GM21619 (cell line): ENCODE measurements around the gene KIRREL3.

Experiments used
- ATAC-seq: cut with Tn5 transposase; IDR thresholded peaks from one replicate; pipeline ENCODE4 v1.9.1; 2021; ENCODE audit not compliant: unreplicated experiment

Gene KIRREL3

DNA sequence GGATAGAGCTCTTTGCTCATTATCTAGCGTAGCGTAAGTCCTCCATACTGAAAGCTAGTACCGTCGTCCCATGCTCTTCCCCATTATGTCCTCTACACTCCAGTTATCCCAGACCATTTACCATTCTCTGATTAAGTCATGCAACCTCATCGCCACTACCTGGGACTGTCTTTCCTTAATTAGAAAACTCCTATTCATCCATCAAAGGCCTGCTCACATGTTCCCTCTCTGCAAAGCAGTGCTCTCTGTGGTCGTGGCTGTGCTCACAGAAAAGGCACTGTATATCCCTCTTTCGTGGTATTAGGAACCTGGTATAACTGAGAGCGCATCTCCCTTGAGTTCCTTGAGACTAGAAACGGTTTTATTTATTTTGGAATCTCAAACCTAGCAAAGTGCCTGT, 253.3 kb downstream of the KIRREL3 start:
- no peak for ATAC-seq

DNA sequence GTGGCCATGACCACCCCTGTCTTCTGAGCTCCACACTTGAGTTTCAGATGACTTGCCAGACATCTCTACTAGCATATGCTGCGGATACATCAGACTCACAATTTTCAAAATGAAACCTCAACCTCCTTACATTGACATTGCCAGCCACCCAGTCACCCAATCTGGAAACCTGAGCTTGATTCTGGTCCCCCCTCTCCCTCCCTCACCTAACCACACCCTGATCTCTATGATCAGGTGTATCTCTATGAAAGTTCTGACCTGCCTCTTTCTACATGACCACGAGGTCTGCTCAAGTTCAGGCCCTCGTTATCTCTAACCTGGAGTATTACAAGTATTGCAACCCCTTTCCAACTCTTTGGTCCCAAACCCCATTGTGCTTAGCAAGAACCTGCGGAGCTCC, 254.1 kb downstream of the KIRREL3 start:
- no peak for ATAC-seq

DNA sequence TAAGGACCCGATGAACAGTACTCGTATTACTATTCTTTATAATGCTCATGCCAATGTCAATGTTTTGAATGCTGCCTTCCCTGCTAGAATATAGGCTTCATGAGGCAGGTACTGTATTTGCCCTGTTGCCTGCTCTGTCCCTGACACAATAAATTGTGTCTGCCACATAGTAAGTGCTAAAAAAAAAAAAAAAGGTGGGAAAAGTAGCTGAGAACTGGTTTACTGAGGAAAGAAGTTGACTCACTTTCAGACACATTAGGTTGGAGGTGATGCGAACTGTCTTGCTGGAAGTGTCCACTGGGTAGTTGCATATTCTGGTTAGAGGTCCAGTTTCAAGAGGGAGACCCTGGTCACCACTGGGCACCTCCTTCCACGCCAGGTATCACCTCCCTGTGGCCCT, 255.9 kb downstream of the KIRREL3 start:
- no peak for ATAC-seq

DNA sequence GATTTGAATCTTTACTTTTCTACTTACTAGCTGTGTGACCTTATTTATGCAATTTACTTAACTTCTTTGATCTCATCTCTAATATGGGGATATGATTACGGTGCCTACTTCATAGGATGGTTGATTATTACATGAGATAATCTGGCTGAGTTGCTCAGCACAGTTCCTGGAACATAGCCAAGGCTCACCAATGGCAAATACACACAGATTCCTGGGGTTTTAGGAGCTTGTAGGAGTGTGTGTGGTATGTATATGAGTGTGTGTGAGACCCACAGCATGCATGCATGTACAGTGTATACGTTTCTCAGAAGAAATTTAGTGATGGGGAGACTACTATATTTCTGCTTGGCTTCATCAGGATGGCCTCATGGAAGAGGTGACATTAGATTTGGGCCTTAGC, 256.9 kb downstream of the KIRREL3 start:
- ATAC-seq: no peak

DNA sequence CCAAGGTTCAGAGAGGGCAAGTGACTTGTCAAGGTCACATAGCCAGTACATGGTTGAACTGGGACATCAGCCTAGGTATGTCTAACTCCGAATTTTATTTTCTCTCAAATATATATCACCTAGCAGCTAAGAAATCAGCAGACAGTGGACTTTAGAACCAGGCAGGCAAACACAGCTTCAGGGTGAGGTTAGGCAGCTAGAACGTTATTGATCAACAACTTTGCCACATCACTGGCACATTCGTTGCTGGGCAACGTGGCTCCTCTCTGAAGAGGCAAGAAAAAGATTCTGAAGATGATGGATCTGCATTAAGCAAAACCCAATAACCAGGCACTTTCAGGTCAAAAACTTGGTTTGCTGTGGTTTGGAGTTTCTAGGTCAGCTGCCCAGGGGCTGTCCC, 258.0 kb downstream of the KIRREL3 start:
- ATAC-seq: no peak

DNA sequence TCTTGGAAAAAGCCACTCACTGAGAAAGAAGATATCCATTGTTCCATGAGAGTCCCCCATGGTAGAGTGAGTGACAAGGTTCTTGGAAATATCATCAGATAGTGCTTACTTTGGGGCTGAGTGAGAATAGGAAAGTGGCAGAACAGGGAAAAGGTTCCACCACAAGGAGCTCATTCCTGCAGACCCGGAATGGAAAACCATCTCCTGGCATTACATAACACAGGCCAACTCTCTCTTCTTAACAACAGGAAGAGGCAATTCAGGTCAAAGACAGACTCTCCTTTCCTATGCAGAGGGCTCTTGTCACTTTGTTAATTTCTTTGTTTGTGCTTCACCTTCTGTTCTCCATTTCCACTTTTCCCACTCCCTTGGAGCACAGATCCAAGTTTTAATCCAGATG, 259.7 kb downstream of the KIRREL3 start:
- no peak for ATAC-seq

DNA sequence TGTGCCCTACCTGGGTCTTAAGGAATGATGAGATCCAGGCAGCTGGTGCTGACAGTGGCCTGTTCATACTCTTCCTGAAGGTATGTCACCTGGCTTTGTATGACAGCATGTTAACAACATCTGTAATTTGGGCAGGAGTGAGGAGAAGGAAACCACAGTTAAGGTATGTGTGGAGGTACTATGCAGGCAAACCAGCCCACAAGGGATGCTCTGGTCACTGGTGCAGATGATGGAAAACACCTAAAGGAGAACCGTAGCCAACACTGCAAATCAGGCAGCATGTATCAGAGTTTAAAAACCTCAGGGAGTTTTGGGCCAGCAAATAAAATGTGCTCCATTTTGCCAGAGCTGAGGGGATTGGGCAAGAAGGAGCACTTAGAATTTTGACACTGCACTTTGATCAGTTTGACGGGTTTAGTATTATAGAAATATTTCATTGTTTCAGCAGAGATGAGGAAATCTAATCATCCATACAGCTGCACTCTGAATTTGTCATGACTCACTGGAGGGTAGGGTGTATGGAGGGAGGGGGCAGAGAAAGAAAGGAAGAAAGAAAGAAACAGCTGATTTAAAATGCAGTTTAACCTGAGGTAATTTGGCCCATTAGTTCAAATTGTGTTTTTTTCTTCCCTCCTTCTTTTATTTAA, 260.9 kb downstream of the KIRREL3 start:
- no peak for ATAC-seq

DNA sequence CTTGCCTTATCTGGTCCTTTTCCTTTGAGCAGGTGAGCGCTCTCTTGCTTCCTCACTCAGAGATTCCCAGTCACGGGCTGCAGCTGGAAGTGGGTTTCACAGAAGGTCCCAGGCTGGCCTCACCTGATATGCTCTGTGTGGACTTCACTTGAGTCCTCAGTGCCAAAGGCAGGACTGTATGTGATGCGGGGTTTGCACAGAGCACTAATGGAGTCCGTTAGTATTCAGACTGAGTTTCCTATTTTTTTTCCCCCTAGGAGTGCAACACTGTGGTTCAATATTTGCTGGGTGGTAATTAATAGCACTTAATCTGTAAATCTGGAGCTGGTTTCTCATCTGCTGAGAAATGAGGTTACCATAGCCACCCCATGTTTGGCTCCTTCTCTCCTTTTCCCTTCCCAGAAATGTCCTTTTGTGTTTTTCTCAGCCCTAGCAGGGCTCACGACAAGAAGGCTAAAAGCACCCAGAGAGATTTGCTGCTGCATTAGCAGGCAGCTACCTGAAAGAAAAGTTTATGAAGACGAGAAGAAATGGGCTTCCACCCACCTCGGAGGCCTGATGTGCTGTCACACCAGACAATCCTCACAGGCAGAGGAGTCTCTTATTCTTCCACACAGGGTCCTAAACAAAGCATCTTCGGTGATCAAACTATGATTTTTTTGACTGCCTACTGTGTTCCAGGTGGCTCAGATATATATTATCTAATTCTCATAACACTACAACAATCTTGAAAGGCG, 262.1 kb downstream of the KIRREL3 start:
- ATAC-seq: no peak

DNA sequence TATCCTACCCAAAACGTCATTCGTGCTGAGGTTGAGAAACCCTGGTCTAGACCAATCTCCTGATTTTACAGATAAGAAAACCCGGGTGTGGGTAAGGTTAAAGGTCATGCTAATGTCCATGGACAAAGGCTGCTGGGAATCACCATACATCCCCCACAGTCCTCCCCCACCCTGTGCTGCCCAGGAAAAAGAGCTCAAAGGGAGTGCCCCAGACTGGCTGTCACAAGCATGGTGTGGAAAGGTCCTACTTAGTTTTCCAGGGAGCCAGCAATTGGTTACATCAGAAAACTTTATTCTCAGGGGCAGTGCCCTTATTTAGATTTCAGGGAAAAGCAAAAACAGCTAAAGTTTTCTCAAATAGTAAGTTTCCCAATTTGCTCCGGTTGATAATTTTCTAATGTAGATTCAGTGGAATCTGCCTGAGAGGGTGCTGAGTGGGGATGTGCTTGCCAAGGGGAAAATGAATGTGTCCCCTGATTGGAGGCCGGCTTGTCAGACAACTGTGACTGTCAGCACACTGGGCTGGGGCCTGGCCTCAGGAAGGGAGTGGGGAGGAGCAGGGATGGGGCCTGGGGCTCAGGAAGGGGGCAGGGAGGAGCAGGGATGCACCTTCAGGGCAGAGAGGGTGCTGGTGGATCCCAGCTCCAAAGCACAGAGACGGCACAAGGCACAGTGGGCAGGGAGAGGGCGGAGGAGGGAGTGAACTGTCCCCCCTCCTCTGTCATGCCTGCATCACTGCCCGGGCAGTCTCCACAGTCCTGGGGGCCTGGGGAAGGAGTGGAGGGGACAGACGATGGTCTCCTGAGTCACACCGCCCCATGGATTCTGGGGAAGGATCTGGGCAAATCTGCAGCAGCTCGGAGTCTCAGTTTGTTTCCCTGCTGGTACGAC, 263.6 kb downstream of the KIRREL3 start:
- no peak for ATAC-seq

DNA sequence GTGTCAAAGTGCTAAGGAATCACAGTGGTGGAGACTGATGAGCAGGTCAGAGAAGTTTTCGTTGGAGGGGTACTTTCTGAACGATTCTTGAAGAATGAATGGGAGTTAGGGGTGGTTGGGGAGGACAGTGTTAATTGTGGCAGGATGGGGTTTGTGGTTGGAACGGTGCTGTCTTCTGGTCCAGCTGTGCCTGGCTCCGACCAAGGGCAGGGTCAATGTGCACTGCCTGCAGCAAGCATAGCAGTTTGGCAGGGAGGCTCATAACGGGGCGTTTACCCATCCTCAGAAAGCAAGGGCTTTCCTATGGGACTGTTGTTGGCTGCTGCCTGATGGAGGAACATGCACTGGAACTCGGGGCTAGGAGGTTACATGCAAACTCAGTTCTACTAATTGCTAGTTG, 265.8 kb downstream of the KIRREL3 start:
- no peak for ATAC-seq

DNA sequence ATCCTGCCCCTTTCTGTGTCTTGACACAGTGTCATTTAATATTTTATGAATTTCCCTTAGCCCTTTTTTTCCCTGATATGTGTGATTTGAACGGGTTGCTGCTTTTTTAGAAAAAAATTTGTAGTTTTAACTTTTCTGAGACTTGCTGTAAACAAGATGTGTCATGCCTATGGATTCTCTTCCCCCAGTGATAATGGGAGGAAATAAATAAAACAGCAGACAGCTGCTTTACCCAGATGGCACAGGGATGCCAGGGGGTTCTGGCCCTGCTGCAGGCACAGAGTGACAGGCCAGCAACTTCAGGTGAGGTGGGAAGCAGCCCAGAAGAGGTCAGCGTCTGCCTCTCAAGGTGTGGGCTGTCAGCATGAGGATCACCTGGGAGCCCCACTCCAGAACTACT, 266.9 kb downstream of the KIRREL3 start:
- ATAC-seq: no peak

DNA sequence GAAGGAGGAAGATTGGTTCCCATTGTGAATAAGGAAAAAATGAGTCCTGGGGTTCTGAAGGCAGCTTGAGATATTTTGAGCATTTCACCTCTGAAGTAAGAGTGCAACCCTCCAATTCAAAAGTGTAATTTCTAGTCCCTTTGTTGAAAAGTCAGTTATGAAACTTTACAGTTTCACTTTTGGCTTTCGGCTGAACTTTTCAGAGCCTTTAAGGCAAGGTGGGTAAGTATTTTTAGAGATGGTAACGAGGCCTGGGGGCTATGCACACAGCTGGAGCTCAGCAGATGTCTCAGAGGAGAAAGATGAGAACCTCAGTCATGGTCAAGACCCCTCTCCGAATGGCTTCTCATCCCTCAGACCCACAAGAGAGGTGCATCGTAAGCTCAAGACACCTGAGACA, 267.6 kb downstream of the KIRREL3 start:
- peak; percentile 73 for ATAC-seq

DNA sequence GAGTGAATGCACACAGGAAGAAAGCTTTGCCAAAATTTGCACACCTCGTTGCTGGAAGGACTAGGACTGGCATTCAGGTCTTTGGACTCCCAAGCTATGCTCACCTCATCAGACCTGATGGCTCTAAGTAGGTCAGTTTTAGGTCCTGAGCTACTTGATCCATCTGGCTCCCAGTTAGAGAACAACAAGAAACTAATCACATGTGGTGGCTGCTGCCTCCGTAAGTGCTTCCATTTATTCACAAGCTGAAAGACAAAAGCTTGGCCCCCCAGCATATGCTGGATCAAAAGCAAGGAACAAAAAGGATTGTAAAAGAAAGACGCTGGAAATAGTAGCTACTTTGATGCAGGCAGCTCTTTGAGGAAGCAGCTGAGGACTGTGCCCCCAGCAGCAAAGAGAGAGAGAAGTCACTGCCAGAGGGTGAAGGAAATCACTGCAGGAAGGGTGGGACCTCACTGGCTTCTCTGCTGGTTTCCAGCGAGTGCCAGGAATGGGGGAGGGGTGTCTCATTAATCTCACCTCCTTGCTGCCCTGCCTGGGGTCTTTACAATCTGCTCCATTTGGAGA, 268.9 kb downstream of the KIRREL3 start:
- no peak for ATAC-seq

DNA sequence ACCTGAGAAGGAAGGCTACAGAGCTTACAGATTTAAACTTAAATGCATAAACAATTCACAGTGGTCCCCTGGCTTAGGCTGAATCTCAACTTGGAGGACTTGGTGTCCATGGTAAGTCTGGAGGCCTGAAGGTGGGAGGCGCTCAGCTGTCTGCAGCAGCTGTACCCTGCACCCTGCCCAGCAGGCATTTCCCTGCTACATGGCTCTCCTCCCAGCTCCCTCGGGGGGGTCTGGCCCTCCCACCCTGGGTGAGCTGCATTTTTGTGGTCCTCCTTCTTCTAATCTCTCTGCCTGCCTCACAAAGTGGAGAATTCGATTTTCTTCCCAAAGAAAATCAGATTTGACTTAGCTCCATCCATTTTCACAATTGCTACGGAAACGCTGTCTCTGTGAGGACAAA, 273.2 kb downstream of the KIRREL3 start:
- ATAC-seq: no peak

DNA sequence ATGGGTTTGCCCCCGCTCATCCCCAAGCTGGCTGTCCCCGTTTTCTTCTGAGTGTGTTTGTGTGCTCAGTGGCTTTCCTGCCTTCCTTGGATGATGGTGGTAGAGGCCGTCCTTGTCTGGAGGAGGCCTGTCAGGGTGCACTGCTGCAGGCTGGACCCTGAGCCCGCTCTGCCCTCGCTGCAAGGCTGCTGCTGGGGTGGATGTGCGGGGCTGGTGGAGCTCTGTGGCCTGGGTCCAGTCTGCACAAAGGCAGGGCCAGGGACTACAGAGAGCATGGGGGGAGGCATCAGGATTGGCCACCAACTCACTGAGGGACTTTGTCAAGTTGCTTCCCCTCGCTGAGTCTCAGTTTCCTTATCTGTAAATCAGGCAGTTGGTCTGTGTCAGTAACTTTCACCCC, 275.0 kb downstream of the KIRREL3 start:
- no peak for ATAC-seq

DNA sequence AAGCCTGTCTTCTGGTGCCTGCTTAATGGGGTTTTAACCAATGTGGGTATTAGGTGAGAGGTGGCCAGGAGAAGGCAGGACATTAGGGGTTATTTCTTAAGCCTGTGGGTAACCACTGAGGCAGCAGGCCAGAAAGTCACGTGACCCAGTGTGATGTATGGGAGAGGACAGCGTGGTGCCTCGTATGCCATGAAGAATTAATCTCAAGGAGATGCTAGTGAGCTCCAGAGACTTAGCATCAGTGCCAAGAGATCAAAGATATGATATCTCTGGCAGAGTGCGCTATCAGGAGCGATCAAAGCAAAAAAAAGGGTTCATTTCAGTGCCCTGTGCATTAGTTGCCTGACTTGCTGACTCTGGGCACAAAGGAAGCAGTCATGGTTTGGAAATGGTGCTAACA, 275.5 kb downstream of the KIRREL3 start:
- no peak for ATAC-seq

DNA sequence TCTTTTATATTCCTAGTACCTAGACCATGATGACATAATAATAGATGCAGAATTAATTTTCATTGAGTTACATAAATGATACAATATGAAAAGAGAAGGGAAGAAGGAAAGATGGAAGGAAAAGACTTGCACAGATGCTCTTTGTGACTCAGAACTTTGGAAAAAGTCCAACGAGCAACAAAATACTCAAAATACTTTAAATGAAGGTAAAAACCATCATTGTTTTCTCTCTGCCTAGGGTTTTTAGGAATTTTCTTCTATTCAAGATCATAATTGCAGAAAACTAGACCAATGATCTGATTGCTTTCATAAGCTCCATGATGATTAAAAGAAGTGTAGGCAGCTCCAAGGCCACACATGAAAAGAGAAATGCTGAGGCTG, 276.9 kb downstream of the KIRREL3 start:
- ATAC-seq: no peak

DNA sequence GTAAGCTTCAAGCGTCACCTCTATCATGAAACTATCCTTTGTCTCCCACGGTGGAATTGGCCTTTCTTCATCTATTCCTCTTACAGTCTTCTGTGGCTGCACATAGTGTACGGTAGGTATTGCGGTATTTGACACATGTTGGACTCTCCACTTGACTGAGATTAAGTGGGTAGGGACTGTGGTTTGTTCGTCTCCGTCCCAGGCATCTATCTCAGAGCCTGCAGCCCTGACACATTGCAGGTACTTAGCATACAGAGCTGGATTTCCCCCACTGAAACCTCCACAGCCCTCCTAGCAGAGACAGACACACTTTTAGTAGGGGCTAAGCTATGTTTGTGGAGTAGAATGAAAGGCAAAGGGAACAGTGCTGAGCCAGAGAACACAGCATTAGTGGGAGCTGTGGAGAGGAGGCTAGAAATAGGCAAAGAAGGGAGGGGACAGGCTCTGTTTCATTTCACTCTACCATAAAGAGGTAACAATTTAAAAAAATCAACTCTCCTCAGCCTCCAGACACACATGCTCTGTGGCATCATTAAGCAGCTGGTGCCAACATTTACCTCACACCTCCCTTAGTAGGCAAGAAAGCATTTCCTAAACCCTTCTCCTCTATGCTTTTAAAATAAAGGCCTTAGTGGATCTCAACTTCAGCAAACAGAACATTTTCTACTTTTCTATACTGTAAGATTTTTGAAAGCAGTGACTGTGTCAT, 277.5 kb downstream of the KIRREL3 start:
- no peak for ATAC-seq

DNA sequence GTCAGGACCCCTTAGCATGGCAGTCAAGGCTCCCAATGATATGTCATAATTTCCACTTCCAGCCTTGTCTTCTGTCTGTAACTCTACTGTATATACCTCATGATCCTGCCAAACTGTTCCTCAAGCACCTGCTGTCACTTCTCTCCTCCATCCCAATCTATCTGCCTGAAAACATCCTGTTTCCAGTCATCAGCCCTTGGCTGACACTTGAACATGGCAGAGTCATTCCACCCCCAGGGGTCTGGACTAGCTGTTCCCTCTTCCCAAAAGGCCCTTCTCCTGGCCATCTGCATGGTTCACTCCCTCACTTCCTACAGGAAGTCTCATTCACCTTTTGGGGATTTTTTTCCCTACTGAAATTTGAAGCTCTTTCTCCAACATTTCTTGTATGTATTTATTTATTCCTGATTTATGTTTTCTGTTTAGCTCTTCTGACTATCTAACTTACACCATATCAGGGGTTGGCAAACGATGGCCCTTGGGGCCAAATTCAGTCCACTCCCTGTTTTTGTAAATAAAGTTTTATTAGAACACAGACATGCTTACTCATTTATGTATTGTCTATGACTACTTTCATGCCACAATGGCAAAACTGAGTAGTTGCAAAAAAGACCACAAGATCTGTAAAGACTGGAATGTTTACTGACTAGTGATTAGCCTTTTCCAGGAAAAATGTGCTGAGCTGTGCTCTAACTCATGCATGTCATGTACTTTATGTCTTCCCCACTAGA, 278.4 kb downstream of the KIRREL3 start:
- no peak for ATAC-seq

DNA sequence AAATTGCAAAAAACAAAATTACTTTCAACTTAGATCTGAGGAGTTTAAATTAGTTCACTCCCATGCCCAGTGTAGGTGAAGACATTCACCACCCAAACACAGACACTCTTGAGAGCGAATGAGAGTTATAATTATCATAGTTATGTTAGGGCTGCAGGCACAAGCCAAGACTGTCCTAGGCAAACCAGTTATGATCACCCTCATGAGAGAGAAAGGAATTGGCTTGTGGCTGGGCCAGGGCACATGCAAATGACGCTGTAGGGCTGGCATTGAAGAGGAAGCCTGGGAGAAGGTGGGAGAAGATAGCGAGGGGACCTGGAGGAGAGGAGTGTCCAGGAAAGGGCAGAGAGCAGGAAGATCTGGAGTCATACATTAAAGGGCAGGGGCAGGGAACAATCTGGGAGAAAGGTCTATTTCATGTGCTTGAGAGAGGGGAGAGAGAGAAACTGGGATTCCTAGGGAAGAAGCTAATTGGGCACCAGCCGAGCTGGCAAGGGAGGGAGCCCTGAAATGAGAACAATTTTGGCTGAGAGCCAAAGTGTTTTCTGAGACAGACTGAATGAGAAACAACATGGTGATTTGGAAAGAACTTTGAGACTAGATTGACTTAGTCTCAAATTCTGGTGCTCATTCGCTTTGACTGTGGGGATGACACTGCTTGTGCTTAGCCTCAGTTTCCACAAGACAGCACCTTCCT, 279.9 kb downstream of the KIRREL3 start:
- ATAC-seq: no peak
